Natural killer cell (primary cell): ENCODE data around the gene PSMG2. TPM values are rescaled to one million over a fixed set of nuclear protein-coding genes. Genes with fewer than 3 reads are reported as not detected.

Source experiments
- ATAC-seq, 3 donors: fragments of 150-1000 bp in 2 of 3; fragments of 200-7000 bp in 1 of 3; cut with Tn5 transposase; 1 replicate in 1 of 3; 2 replicates in 2 of 3; pipeline ENCODE4 v1.10.0; 2021; ENCODE audit warnings: mild to moderate bottlenecking in 2 of 3, moderate library complexity in 2 of 3
- DNase-seq, 2 donors: peaks; one replicate each; pipeline versions ENCODE4 v3.0.0 to v3.0.0-alpha.2; 2013 to 2021; ENCODE audit warnings: mixed read lengths in 1 of 2
- H3K27ac ChIP-seq: one replicate; pipeline ENCODE4 v1.5.1; 2013; ENCODE audit warnings: mild to moderate bottlenecking, low read length
- H3K27me3 ChIP-seq: one replicate; pipeline ENCODE4 v1.6.1; 2013; ENCODE audit warnings: low read length; ENCODE audit not compliant: control insufficient read depth, insufficient read depth
- H3K36me3 ChIP-seq: one replicate; pipeline ENCODE4 v1.6.1; 2013; ENCODE audit warnings: low read length; ENCODE audit not compliant: control insufficient read depth, insufficient read depth
- H3K4me1 ChIP-seq: one replicate; pipeline ENCODE4 v1.6.1; 2013; ENCODE audit warnings: low read length; ENCODE audit not compliant: control insufficient read depth, insufficient read depth
- H3K4me3 ChIP-seq: one replicate; pipeline ENCODE4 v1.5.1; 2013; ENCODE audit warnings: low read length
- H3K9me3 ChIP-seq: one replicate; pipeline ENCODE4 v1.6.1; 2013; ENCODE audit warnings: low read length; ENCODE audit not compliant: control insufficient read depth, insufficient read depth
- H3K27ac Mint-ChIP-seq, 2 donors: one replicate each; pipeline ENCODE4 v1.8.0; 2022; ENCODE audit warnings: mild to moderate bottlenecking in 2 of 2, mixed read lengths in 2 of 2, moderate library complexity in 1 of 2
- H3K27me3 Mint-ChIP-seq, 2 donors: one replicate each; pipeline ENCODE4 v1.8.0; 2022; ENCODE audit warnings: low read depth in 2 of 2, mixed read lengths in 2 of 2
- H3K36me3 Mint-ChIP-seq: one replicate; pipeline ENCODE4 v1.8.0; 2022; ENCODE audit warnings: mixed read lengths
- H3K4me1 Mint-ChIP-seq, 2 donors: one replicate each; pipeline ENCODE4 v1.8.0; 2022; ENCODE audit warnings: mixed read lengths in 2 of 2
- H3K4me3 Mint-ChIP-seq: one replicate; pipeline ENCODE4 v1.8.0; 2022; ENCODE audit warnings: mild to moderate bottlenecking, moderate library complexity, mixed read lengths
- H3K9me3 Mint-ChIP-seq, 2 donors: one replicate each; pipeline ENCODE4 v1.8.0; 2022; ENCODE audit warnings: mixed read lengths in 2 of 2
- CTCF ChIP-seq: fragments of 200-600 bp; IDR thresholded peaks from one replicate; pipeline ENCODE4 v1.8.0; 2022; ENCODE audit warnings: antibody characterized with exemption
- WGBS: methylation state at CpG from one replicate; pipeline ENCODE4 v1.1.7; 2013; ENCODE audit warnings: missing lambda C conversion rate; ENCODE audit not compliant: insufficient coverage; 5-methylcytosine and 5-hydroxymethylcytosine counted together
- intact Hi-C: fragments of 100-400 bp; cut with micrococcal nuclease; formaldehyde crosslinking; loops from one replicate; pipeline ENCODE4 v1.14.2; 2022
- total RNA-seq, 4 donors: library from RNA; stranded (reverse); fragments of 120-200 nt in 1 of 4; gene quantifications; one replicate each; pipeline versions ENCODE4 v1.2.3 to v1.2.4, GENCODE V29; 2013 to 2022

The PSMG2 gene
- 10 to 100 TPM; 56.7 to 63.4 (median 62.8) TPM for total RNA-seq
- total RNA-seq (2013) = 90.4 TPM

GRCh38 chr18:12702221-12703095 lies at the start of gene PSMG2, which contains the start of gene CEP76:
Gene PSMG2 (plus strand): TSS chr18:12703042. CDS start chr18:12703108, 66 bp downstream.
Gene CEP76 (minus strand): TSS chr18:12702723. CDS start chr18:12702548, 175 bp downstream.
- DNase-seq (peak; percentile 82 to 88), ATAC-seq (peak; percentile 81 to 87 (median 83))
- Histone ChIP-seq H3K27ac (peak within 1 kb of the TSS; percentile 99), H3K27me3 (no peaks in the 10 kb centered on the region), H3K4me3 (peak within 1 kb of the TSS; percentile 99), H3K36me3 (peaks cover 12% of the 10 kb centered on the region), H3K4me1 (peaks cover 20% of the 10 kb centered on the region), H3K9me3 (no peaks in the 10 kb centered on the region)
- no peaks in the 10 kb centered on the region for H3K9me3 Mint-ChIP-seq
- under 1% methylated on average over 89 of the region's 89 CpGs for WGBS
- peaks cover 41 to 47% of the 10 kb centered on the region in 2 donors for H3K4me1 Mint-ChIP-seq
- no peaks in the 10 kb centered on the region for H3K36me3 Mint-ChIP-seq
- peak within 1 kb of the TSS; percentile 94 to 99 for H3K27ac Mint-ChIP-seq
- H3K27me3 Mint-ChIP-seq = no peaks in the 10 kb centered on the region
- peak within 1 kb of the TSS; percentile 99 for H3K4me3 Mint-ChIP-seq
- intact Hi-C loops = loop anchor here (5.0 kb wide), 1 partner anchor 325 kb away; the partner anchor contains the start of gene AFG3L2
- no peak for TF ChIP-seq CTCF

GRCh38 chr18:12654971-12655370 lies 47.9 kb upstream of the PSMG2 start:
- no peak for TF ChIP-seq CTCF
- Histone ChIP-seq H3K36me3 (no peaks in the 10 kb centered on the region), H3K4me1 (peaks cover 7% of the 10 kb centered on the region), H3K9me3 (no peaks in the 10 kb centered on the region), H3K27me3 (no peaks in the 10 kb centered on the region), H3K4me3 (no peak overlapping the region), H3K27ac (no peak overlapping the region)
- DNase-seq (no peak), ATAC-seq (no peak)
- peaks cover 5 to 22% of the 10 kb centered on the region in 2 donors for H3K27me3 Mint-ChIP-seq
- H3K4me1 Mint-ChIP-seq = peaks cover 11 to 12% of the 10 kb centered on the region in 2 donors
- H3K4me3 Mint-ChIP-seq = peak overlapping the region; percentile 59
- no peaks in the 10 kb centered on the region for H3K9me3 Mint-ChIP-seq
- WGBS = no CpG with 5 or more reads among the region's 1 CpG
- H3K27ac Mint-ChIP-seq = no peak overlapping the region
- intact Hi-C loops = no loop called here
- no peaks in the 10 kb centered on the region for H3K36me3 Mint-ChIP-seq

GRCh38 chr18:12656605-12656937 lies 46.3 kb upstream of the PSMG2 start:
- TF ChIP-seq CTCF = no peak
- Mint-ChIP-seq H3K4me3 (peak overlapping the region; percentile 75), H3K4me1 (peaks cover 11 to 12% of the 10 kb centered on the region in 2 donors)

More at GRCh38 chr18:12656605-12656937, 46.3 kb upstream of the PSMG2 start:
- Histone ChIP-seq H3K4me1 (peaks cover 7% of the 10 kb centered on the region), H3K36me3 (no peaks in the 10 kb centered on the region), H3K4me3 (peak overlapping the region; percentile 15), H3K27ac (no peak overlapping the region), H3K27me3 (no peaks in the 10 kb centered on the region), H3K9me3 (no peaks in the 10 kb centered on the region)
- no peak for ATAC-seq
- Mint-ChIP-seq H3K36me3 (no peaks in the 10 kb centered on the region), H3K27ac (peak overlapping the region in 1 of 2 donors; percentile 22), H3K9me3 (no peaks in the 10 kb centered on the region), H3K27me3 (peaks cover 2 to 15% of the 10 kb centered on the region in 2 donors)
- 42% methylated on average over 3 of the region's 3 CpGs for WGBS
- no peak for DNase-seq
- intact Hi-C loops = no loop called here
